Osteoblast (primary cell): ENCODE measurements around the gene TGFBRAP1. TPM values are rescaled to one million over a fixed set of nuclear protein-coding genes. Genes with fewer than 3 reads are reported as not detected.

ENCODE experiments used
- DNase-seq: peaks from one replicate; pipeline ENCODE4 v3.0.0; 2011; ENCODE audit warnings: low spot score, mixed read lengths; ENCODE audit not compliant: insufficient read length; ENCODE audit errors: missing footprints
- H2AFZ ChIP-seq: 2 replicates; pipeline ENCODE4 v1.6.0; 2011; ENCODE audit warnings: mild to moderate bottlenecking, low read length
- H3K27ac ChIP-seq: 2 replicates; pipeline ENCODE4 v1.5.1; 2011; ENCODE audit warnings: mild to moderate bottlenecking, low read depth, low read length, moderate library complexity
- H3K27me3 ChIP-seq: 2 replicates; pipeline ENCODE4 v1.6.0; 2012; ENCODE audit warnings: mild to moderate bottlenecking, control low read depth, inconsistent platforms, low read length, moderate library complexity; ENCODE audit not compliant: insufficient read depth
- H3K36me3 ChIP-seq: 2 replicates; pipeline ENCODE4 v1.5.1; 2011; ENCODE audit warnings: mild to moderate bottlenecking, low read length, control low read depth, moderate library complexity; ENCODE audit not compliant: insufficient read depth
- H3K4me1 ChIP-seq: 2 replicates; pipeline ENCODE4 v1.5.1; 2011; ENCODE audit warnings: mild to moderate bottlenecking, low read length, control low read depth, moderate library complexity; ENCODE audit not compliant: insufficient read depth
- H3K4me2 ChIP-seq: 2 replicates; pipeline ENCODE4 v1.6.0; 2011; ENCODE audit warnings: mild to moderate bottlenecking, low read length; ENCODE audit not compliant: insufficient read depth
- H3K4me3 ChIP-seq: fragments of 200-600 bp; sonication (generic); 3 replicates; pipeline ENCODE4 v1.5.1; 2012; ENCODE audit warnings: mild to moderate bottlenecking, low read length, inconsistent platforms; ENCODE audit not compliant: insufficient read depth
- H3K79me2 ChIP-seq: 2 replicates; pipeline ENCODE4 v1.6.0; 2012; ENCODE audit warnings: mild to moderate bottlenecking, low read length, control low read depth, inconsistent platforms; ENCODE audit not compliant: insufficient read depth
- H3K9me3 ChIP-seq: 2 replicates; pipeline ENCODE4 v1.5.1; 2011; ENCODE audit warnings: low read depth, low read length, control low read depth
- H4K20me1 ChIP-seq: 2 replicates; pipeline ENCODE4 v1.6.0; 2012; ENCODE audit warnings: mild to moderate bottlenecking, low read length, control low read depth; ENCODE audit not compliant: insufficient read depth
- CTCF ChIP-seq: IDR thresholded peaks from 2 replicates; pipeline ENCODE4 v1.5.1; 2011; ENCODE audit warnings: mild to moderate bottlenecking, low read depth, low read length, moderate library complexity; ENCODE audit errors: extremely low read depth
- total RNA-seq: library from RNA; depleted of rRNA; stranded (reverse); fragments of >200 nt; gene quantifications from 2 replicates; pipeline ENCODE4 v1.2.3, GENCODE V29; 2012

The TGFBRAP1 gene
- total RNA-seq, 1 donor: 32.6 TPM

DNA sequence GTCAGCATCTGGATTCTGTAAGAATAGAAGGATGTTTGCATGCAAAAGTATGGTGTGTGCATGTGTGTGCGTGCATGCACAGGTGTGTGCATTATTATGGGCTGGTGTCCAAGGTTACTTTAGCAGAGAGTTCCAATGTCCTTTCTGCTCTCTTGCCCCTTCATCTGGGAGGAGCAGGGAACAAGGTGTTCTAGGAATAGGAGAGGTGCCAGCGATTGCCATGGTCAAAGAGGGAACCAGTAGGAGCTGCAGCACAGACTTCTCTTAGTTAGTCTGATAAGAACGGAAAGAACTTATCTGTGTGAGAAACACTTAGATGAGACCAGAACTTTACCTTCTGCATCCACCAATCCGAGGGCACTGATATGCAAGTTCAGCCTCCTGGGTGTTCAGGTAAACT lies 79.6 kb downstream of the TGFBRAP1 start:
- DNase-seq: no peak

GRCh38 chr2:105249181-105249580 lies 80.4 kb downstream of the TGFBRAP1 start:
- H4K20me1 ChIP-seq: no peaks in the 10 kb centered on the region
- peaks cover 9% of the 10 kb centered on the region for H3K27me3 ChIP-seq
- H3K4me2 ChIP-seq: no peak overlapping the region
- TF ChIP-seq CTCF: no peak
- H3K4me3 ChIP-seq: no peak overlapping the region
- H3K27ac ChIP-seq: no peak overlapping the region
- no peaks in the 10 kb centered on the region for H3K79me2 ChIP-seq
- H3K4me1 ChIP-seq: no peaks in the 10 kb centered on the region
- no peak for DNase-seq
- H3K9me3 ChIP-seq: no peaks in the 10 kb centered on the region
- H2AFZ ChIP-seq: no peak overlapping the region
- H3K36me3 ChIP-seq: no peaks in the 10 kb centered on the region

More for the DNA sequence above, 79.6 kb downstream of the TGFBRAP1 start:
- H3K36me3 ChIP-seq: no peaks in the 10 kb centered on the region
- H2AFZ ChIP-seq: no peak overlapping the region
- no peak for TF ChIP-seq CTCF
- no peak overlapping the region for H3K27ac ChIP-seq
- peaks cover 9% of the 10 kb centered on the region for H3K27me3 ChIP-seq
- no peak overlapping the region for H3K4me3 ChIP-seq
- no peaks in the 10 kb centered on the region for H3K79me2 ChIP-seq
- no peak overlapping the region for H3K4me2 ChIP-seq
- no peaks in the 10 kb centered on the region for H3K4me1 ChIP-seq
- no peaks in the 10 kb centered on the region for H4K20me1 ChIP-seq
- no peaks in the 10 kb centered on the region for H3K9me3 ChIP-seq

GRCh38 chr2:105248316-105249070 lies 81.0 kb downstream of the TGFBRAP1 start:
- Histone ChIP-seq H3K4me2 (no peak overlapping the region), H3K27me3 (peaks cover 9% of the 10 kb centered on the region), H4K20me1 (no peaks in the 10 kb centered on the region), H3K4me1 (no peaks in the 10 kb centered on the region), H3K9me3 (no peaks in the 10 kb centered on the region), H3K4me3 (no peak overlapping the region), H3K27ac (no peak overlapping the region), H2AFZ (no peak overlapping the region), H3K79me2 (no peaks in the 10 kb centered on the region), H3K36me3 (no peaks in the 10 kb centered on the region)
- no peak for TF ChIP-seq CTCF
- no peak for DNase-seq

GRCh38 chr2:105244451-105244850 lies 85.1 kb downstream of the TGFBRAP1 start:
- H4K20me1 ChIP-seq: no peaks in the 10 kb centered on the region
- DNase-seq: no peak
- TF ChIP-seq CTCF: no peak
- peaks cover 8% of the 10 kb centered on the region for H3K4me1 ChIP-seq
- no peak overlapping the region for H3K27ac ChIP-seq
- no peaks in the 10 kb centered on the region for H3K9me3 ChIP-seq
- H3K79me2 ChIP-seq: no peaks in the 10 kb centered on the region
- H3K27me3 ChIP-seq: peaks cover 8% of the 10 kb centered on the region
- no peaks in the 10 kb centered on the region for H3K36me3 ChIP-seq
- no peak overlapping the region for H3K4me3 ChIP-seq
- no peak overlapping the region for H3K4me2 ChIP-seq
- no peak overlapping the region for H2AFZ ChIP-seq
